SK-N-SH (cell line): ENCODE measurements around the gene ASTL. TPM values are rescaled to one million over a fixed set of nuclear protein-coding genes. Genes with fewer than 3 reads are reported as not detected.

Experiments
- EP300 ChIP-seq, 2 experiments: IDR thresholded peaks; 2 replicates each; pipeline versions ENCODE4 v1.4.0 to v1.6.1; 2012; ENCODE audit warnings: borderline replicate concordance in 1 of 2, low read depth in 1 of 2, low read length in 1 of 2
- EZH2phosphoT487 ChIP-seq: fragments of 200-600 bp; sonication (generic); IDR thresholded peaks from 2 replicates; pipeline ENCODE4 v1.6.1; 2017; ENCODE audit warnings: low read depth, mixed run types, mild to moderate bottlenecking, antibody characterized with exemption, moderate library complexity, borderline replicate concordance
- FOXM1 ChIP-seq: IDR thresholded peaks from 2 replicates; pipeline ENCODE4 v1.4.0; 2012; ENCODE audit warnings: low read depth, mild to moderate bottlenecking
- JUND ChIP-seq: IDR thresholded peaks from 2 replicates; pipeline ENCODE4 v1.4.0; 2012
- MEF2A ChIP-seq: IDR thresholded peaks from 2 replicates; pipeline ENCODE4 v1.4.0; 2012; ENCODE audit warnings: low read depth, borderline replicate concordance
- NRF1 ChIP-seq: IDR thresholded peaks from 2 replicates; pipeline ENCODE4 v1.6.1; 2012; ENCODE audit warnings: low read depth, mild to moderate bottlenecking, low read length
- RCOR1 ChIP-seq: fragments of 150-350 bp; IDR thresholded peaks from 2 replicates; pipeline ENCODE4 v1.6.1; 2017; ENCODE audit warnings: antibody characterized with exemption, low read length
- TAF1 ChIP-seq: IDR thresholded peaks from 2 replicates; pipeline ENCODE4 v1.6.1; 2012; ENCODE audit warnings: low read depth, mild to moderate bottlenecking, low read length, moderate library complexity, borderline replicate concordance
- TCF12 ChIP-seq: IDR thresholded peaks from 2 replicates; pipeline ENCODE4 v1.4.0; 2012
- TEAD4 ChIP-seq: IDR thresholded peaks from 2 replicates; pipeline ENCODE4 v1.4.0; 2012; ENCODE audit warnings: mild to moderate bottlenecking, borderline replicate concordance; ENCODE audit not compliant: insufficient read depth
- USF2 ChIP-seq: fragments of 150-350 bp; IDR thresholded peaks from 2 replicates; pipeline ENCODE4 v1.6.1; 2017; ENCODE audit warnings: antibody characterized with exemption, low read length, low read depth, borderline replicate concordance
- polyA plus RNA-seq, 3 experiments: library from polyadenylated mRNA; depleted of rRNA; stranded (reverse); fragments of >200 nt; gene quantifications; 2 replicates each; pipeline ENCODE4 v1.2.3, GENCODE V29; 2012
- TF ChIP-seq, protein P1 (sequence below): IDR thresholded peaks from 2 replicates; pipeline ENCODE4 v1.6.1; 2012; ENCODE audit warnings: mild to moderate bottlenecking, low read depth, low read length, moderate library complexity
- TF ChIP-seq, protein P2 (sequence below): IDR thresholded peaks from 2 replicates; pipeline ENCODE4; 2012

ASTL gene
- polyA plus RNA-seq, 1 of the 3 experiments (the other 2 are of a cell fraction), result not detected

GRCh38 chr2:96073170-96073775, 65.0 kb downstream of the ASTL start (continued):
- TF ChIP-seq, protein P1, sequence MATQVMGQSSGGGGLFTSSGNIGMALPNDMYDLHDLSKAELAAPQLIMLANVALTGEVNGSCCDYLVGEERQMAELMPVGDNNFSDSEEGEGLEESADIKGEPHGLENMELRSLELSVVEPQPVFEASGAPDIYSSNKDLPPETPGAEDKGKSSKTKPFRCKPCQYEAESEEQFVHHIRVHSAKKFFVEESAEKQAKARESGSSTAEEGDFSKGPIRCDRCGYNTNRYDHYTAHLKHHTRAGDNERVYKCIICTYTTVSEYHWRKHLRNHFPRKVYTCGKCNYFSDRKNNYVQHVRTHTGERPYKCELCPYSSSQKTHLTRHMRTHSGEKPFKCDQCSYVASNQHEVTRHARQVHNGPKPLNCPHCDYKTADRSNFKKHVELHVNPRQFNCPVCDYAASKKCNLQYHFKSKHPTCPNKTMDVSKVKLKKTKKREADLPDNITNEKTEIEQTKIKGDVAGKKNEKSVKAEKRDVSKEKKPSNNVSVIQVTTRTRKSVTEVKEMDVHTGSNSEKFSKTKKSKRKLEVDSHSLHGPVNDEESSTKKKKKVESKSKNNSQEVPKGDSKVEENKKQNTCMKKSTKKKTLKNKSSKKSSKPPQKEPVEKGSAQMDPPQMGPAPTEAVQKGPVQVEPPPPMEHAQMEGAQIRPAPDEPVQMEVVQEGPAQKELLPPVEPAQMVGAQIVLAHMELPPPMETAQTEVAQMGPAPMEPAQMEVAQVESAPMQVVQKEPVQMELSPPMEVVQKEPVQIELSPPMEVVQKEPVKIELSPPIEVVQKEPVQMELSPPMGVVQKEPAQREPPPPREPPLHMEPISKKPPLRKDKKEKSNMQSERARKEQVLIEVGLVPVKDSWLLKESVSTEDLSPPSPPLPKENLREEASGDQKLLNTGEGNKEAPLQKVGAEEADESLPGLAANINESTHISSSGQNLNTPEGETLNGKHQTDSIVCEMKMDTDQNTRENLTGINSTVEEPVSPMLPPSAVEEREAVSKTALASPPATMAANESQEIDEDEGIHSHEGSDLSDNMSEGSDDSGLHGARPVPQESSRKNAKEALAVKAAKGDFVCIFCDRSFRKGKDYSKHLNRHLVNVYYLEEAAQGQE, result no peak
- TF ChIP-seq USF2, result no peak
- no peak for TF ChIP-seq TAF1
- TF ChIP-seq EP300 (IDR thresholded peaks at IDR 0.05; ENCODE audit: borderline replicate concordance in 1 of 2, low read depth in 1 of 2, low read length in 1 of 2), result no peak
- TF ChIP-seq EZH2phosphoT487, result no peak
- TF ChIP-seq RCOR1, result no peak
- no peak for TF ChIP-seq MEF2A
- TF ChIP-seq NRF1, result no peak
- no peak for TF ChIP-seq FOXM1
- no peak for TF ChIP-seq JUND
- TF ChIP-seq, protein P2, sequence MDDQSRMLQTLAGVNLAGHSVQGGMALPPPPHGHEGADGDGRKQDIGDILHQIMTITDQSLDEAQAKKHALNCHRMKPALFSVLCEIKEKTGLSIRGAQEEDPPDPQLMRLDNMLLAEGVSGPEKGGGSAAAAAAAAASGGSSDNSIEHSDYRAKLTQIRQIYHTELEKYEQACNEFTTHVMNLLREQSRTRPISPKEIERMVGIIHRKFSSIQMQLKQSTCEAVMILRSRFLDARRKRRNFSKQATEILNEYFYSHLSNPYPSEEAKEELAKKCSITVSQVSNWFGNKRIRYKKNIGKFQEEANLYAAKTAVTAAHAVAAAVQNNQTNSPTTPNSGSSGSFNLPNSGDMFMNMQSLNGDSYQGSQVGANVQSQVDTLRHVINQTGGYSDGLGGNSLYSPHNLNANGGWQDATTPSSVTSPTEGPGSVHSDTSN, result no peak
- no peak for TF ChIP-seq TCF12
- TF ChIP-seq TEAD4, result no peak

Other genes starting within 250 kb of the ASTL start
- gene ANKRD36C, start 146.7 kb downstream of the ASTL start, polyA plus RNA-seq (2012; rRNA removed), result 1.8 and 2.9 TPM in 2 replicates
- gene GPAT2, start 103.6 kb downstream of the ASTL start, polyA plus RNA-seq (2012; rRNA removed), result not detected in 2 replicates
- not detected in 2 replicates for gene ADRA2B, start 21.9 kb downstream of the ASTL start, polyA plus RNA-seq (2012; rRNA removed)
- 0.79 and 1.2 TPM in 2 replicates for gene DUSP2, start 6.9 kb upstream of the ASTL start, polyA plus RNA-seq (2012; rRNA removed)
- 36.1 and 45.8 TPM in 2 replicates for gene STARD7, start 70.3 kb upstream of the ASTL start, polyA plus RNA-seq (2012; rRNA removed)
- 40.9 and 47.9 TPM in 2 replicates for gene TMEM127, start 127.5 kb upstream of the ASTL start, polyA plus RNA-seq (2012; rRNA removed)
- gene CIAO1, start 127.7 kb upstream of the ASTL start, polyA plus RNA-seq (2012; rRNA removed), result 120 and 158 TPM in 2 replicates
- gene SNRNP200, start 167.0 kb upstream of the ASTL start, polyA plus RNA-seq (2012; rRNA removed), result 165 and 177 TPM in 2 replicates
- gene ITPRIPL1, start 186.8 kb upstream of the ASTL start, polyA plus RNA-seq (2012; rRNA removed), result 4.3 and 5.0 TPM in 2 replicates
- 17.0 and 17.8 TPM in 2 replicates for gene NCAPH, start 197.3 kb upstream of the ASTL start, polyA plus RNA-seq (2012; rRNA removed)